ENCODE results near the gene BOK. TPM values are rescaled to one million over a fixed set of nuclear protein-coding genes. Genes with fewer than 3 reads are reported as not detected.

BOK gene
- total RNA-seq, 1 experiment from 2014 or later: 18.6 TPM

- no peak overlapping the region for H3K27ac Mint-ChIP-seq (ENCODE audit: unreplicated experiment)
- H3K4me1 Mint-ChIP-seq (ENCODE audit: low read depth, unreplicated experiment): no peaks in the 10 kb centered on the region
- H3K27me3 Mint-ChIP-seq (ENCODE audit: insufficient read depth, unreplicated experiment): no peaks in the 10 kb centered on the region
- Histone ChIP-seq H3K36me3 (ENCODE audit: control insufficient read depth, insufficient read depth, low read length) (no peaks in the 10 kb centered on the region), H3K9me3 (no peaks in the 10 kb centered on the region), H3K4me1 (no peaks in the 10 kb centered on the region), H3K27me3 (replicated peaks; ENCODE audit: control insufficient read depth, insufficient read depth, low read length) (no peaks in the 10 kb centered on the region), H3K4me3 (ENCODE audit: low read depth, low read length) (no peak overlapping the region)
- CTCF ChIA-PET: no interaction called here
- POLR2A ChIA-PET: no interaction called here
- BruUV-seq (replicated peaks): no TSS peak
- intact Hi-C loops (cut with micrococcal nuclease; ENCODE audit: unreplicated experiment): no loop called here
- TF ChIP-seq, protein P1, sequence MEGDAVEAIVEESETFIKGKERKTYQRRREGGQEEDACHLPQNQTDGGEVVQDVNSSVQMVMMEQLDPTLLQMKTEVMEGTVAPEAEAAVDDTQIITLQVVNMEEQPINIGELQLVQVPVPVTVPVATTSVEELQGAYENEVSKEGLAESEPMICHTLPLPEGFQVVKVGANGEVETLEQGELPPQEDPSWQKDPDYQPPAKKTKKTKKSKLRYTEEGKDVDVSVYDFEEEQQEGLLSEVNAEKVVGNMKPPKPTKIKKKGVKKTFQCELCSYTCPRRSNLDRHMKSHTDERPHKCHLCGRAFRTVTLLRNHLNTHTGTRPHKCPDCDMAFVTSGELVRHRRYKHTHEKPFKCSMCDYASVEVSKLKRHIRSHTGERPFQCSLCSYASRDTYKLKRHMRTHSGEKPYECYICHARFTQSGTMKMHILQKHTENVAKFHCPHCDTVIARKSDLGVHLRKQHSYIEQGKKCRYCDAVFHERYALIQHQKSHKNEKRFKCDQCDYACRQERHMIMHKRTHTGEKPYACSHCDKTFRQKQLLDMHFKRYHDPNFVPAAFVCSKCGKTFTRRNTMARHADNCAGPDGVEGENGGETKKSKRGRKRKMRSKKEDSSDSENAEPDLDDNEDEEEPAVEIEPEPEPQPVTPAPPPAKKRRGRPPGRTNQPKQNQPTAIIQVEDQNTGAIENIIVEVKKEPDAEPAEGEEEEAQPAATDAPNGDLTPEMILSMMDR (IDR thresholded peaks at IDR 0.05; ENCODE audit: insufficient read depth in 1 of 2, low read depth in 1 of 2, low read length in 1 of 2, severe bottlenecking in 1 of 2, unreplicated experiment in 1 of 2): no peak
- DNase-seq: no peak
- no peaks in the 10 kb centered on the region for H3K9me3 Mint-ChIP-seq (ENCODE audit: unreplicated experiment)
- H3K36me3 Mint-ChIP-seq (ENCODE audit: insufficient read depth, unreplicated experiment): peaks cover 6% of the 10 kb centered on the region
- H3K4me3 Mint-ChIP-seq (ENCODE audit: unreplicated experiment): no peak overlapping the region
Measured at GRCh38 chr2:241608881-241609280, 50.3 kb downstream of the BOK start.

GRCh38 chr2:241609859-241610793 lies 51.6 kb downstream of the BOK start:
- TF ChIP-seq, protein P1 (IDR thresholded peaks at IDR 0.05; ENCODE audit: insufficient read depth in 1 of 2, low read depth in 1 of 2, low read length in 1 of 2, severe bottlenecking in 1 of 2, unreplicated experiment in 1 of 2): no peak
- Histone ChIP-seq H3K36me3 (ENCODE audit: control insufficient read depth, insufficient read depth, low read length) (no peaks in the 10 kb centered on the region), H3K27me3 (replicated peaks; ENCODE audit: control insufficient read depth, insufficient read depth, low read length) (no peaks in the 10 kb centered on the region), H3K4me1 (no peaks in the 10 kb centered on the region), H3K4me3 (ENCODE audit: low read depth, low read length) (no peak overlapping the region), H3K9me3 (no peaks in the 10 kb centered on the region)
- ChIA-PET POLR2A (no interaction called here), CTCF (no interaction called here)
- no peak for DNase-seq
- H3K9me3 Mint-ChIP-seq (ENCODE audit: unreplicated experiment): no peaks in the 10 kb centered on the region
- BruUV-seq (replicated peaks): no TSS peak
- H3K4me1 Mint-ChIP-seq (ENCODE audit: low read depth, unreplicated experiment): no peaks in the 10 kb centered on the region
- H3K36me3 Mint-ChIP-seq (ENCODE audit: insufficient read depth, unreplicated experiment): peaks cover 6% of the 10 kb centered on the region
- H3K27ac Mint-ChIP-seq (ENCODE audit: unreplicated experiment): no peak overlapping the region
- H3K4me3 Mint-ChIP-seq (ENCODE audit: unreplicated experiment): no peak overlapping the region
- intact Hi-C loops (cut with micrococcal nuclease; ENCODE audit: unreplicated experiment): no loop called here
- no peaks in the 10 kb centered on the region for H3K27me3 Mint-ChIP-seq (ENCODE audit: insufficient read depth, unreplicated experiment)

- TF ChIP-seq, protein P1 (IDR thresholded peaks at IDR 0.05; ENCODE audit: insufficient read depth in 1 of 2, low read depth in 1 of 2, low read length in 1 of 2, severe bottlenecking in 1 of 2, unreplicated experiment in 1 of 2): no peak
- no TSS peak for BruUV-seq (replicated peaks)
- Histone ChIP-seq H3K9me3 (no peaks in the 10 kb centered on the region), H3K27me3 (replicated peaks; ENCODE audit: control insufficient read depth, insufficient read depth, low read length) (no peaks in the 10 kb centered on the region), H3K4me3 (ENCODE audit: low read depth, low read length) (no peak overlapping the region), H3K36me3 (ENCODE audit: control insufficient read depth, insufficient read depth, low read length) (no peaks in the 10 kb centered on the region), H3K4me1 (no peaks in the 10 kb centered on the region)
- Mint-ChIP-seq H3K27me3 (ENCODE audit: insufficient read depth, unreplicated experiment) (no peaks in the 10 kb centered on the region), H3K4me3 (ENCODE audit: unreplicated experiment) (no peak overlapping the region), H3K36me3 (ENCODE audit: insufficient read depth, unreplicated experiment) (peaks cover 8% of the 10 kb centered on the region), H3K27ac (ENCODE audit: unreplicated experiment) (no peak overlapping the region), H3K9me3 (ENCODE audit: unreplicated experiment) (no peaks in the 10 kb centered on the region), H3K4me1 (ENCODE audit: low read depth, unreplicated experiment) (no peaks in the 10 kb centered on the region)
- ChIA-PET CTCF (no interaction called here), POLR2A (no interaction called here)
- DNase-seq: no peak
- intact Hi-C loops (cut with micrococcal nuclease; ENCODE audit: unreplicated experiment): no loop called here
Measured at GRCh38 chr2:241611062-241611461, 52.5 kb downstream of the BOK start.
